Measurements from ENCODE around the gene ZNF407.
"Not testable (repeated sequence)": the region's sequence is repeated elsewhere in the genome, so short reads cannot be mapped to it uniquely, and the experiment has no call there.

ZNF407 gene

GRCh38 chr18:74967979-74968378 lies 370.3 kb downstream of the ZNF407 start:
- POLR2A ChIA-PET, result no interaction called here
- H3K4me1 ChIP-seq (ENCODE audit: control extremely low read depth in 1 of 4, control insufficient read depth in 4 of 4, insufficient read depth in 4 of 4, low read length in 3 of 4), result no peaks in the 10 kb centered on the region
- no CpG with 5 or more reads among the region's 2 CpGs for WGBS (ENCODE audit: insufficient coverage)

DNA sequence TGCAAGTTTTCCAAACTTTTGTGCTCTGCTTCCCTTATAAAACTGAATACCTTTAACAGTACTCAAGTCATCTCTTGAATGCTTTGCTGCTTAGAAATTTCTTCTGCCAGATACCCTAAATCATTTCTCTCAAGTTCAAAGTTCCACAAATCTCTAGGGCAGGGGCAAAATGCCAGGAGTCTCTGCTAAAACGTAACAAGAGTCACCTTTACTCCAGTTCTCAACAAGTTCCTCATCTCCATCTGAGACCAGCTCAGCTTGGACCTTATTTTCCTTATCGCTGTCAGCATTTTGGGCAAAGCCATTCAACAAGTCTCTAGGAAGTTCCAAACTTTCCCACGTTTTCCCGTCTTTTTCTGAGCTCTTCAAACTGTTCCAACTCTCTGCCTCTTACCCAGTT lies 373.7 kb downstream of the ZNF407 start:
- H3K27me3 ChIP-seq (replicated peaks in 2 of 5; ENCODE audit: control insufficient read depth in 4 of 5, insufficient read depth in 5 of 5, low read length in 4 of 5); H3K36me3 ChIP-seq (ENCODE audit: control insufficient read depth in 4 of 4, insufficient read depth in 4 of 4, low read length in 3 of 4); H3K4me3 ChIP-seq (ENCODE audit: control insufficient read depth in 1 of 7, extremely low read depth in 1 of 7, insufficient read depth in 4 of 7, low read depth in 2 of 7, low read length in 6 of 7); H3K4me1 ChIP-seq (ENCODE audit: control extremely low read depth in 1 of 4, control insufficient read depth in 4 of 4, insufficient read depth in 4 of 4, low read length in 3 of 4); H3K9me3 ChIP-seq (ENCODE audit: control extremely low read depth in 1 of 5, control insufficient read depth in 4 of 5, insufficient read depth in 2 of 5, low read depth in 1 of 5, low read length in 4 of 5); H3K27ac ChIP-seq (ENCODE audit: insufficient read depth in 1 of 2, low read depth in 1 of 2, low read length in 2 of 2, poor library complexity in 1 of 2, severe bottlenecking in 2 of 2); POLR2A ChIA-PET; DNase-seq; CTCF ChIA-PET: not testable (repeated sequence)
- 84% methylated on average over 4 of the region's 4 CpGs for WGBS (ENCODE audit: insufficient coverage)

More at GRCh38 chr18:74967979-74968378, 370.3 kb downstream of the ZNF407 start:
- Histone ChIP-seq H3K27me3 (replicated peaks in 2 of 5; ENCODE audit: control insufficient read depth in 4 of 5, insufficient read depth in 5 of 5, low read length in 4 of 5) (no peaks in the 10 kb centered on the region), H3K9me3 (ENCODE audit: control extremely low read depth in 1 of 5, control insufficient read depth in 4 of 5, insufficient read depth in 2 of 5, low read depth in 1 of 5, low read length in 4 of 5) (no peaks in the 10 kb centered on the region), H3K4me3 (ENCODE audit: control insufficient read depth in 1 of 7, extremely low read depth in 1 of 7, insufficient read depth in 4 of 7, low read depth in 2 of 7, low read length in 6 of 7) (no peak overlapping the region), H3K36me3 (ENCODE audit: control insufficient read depth in 4 of 4, insufficient read depth in 4 of 4, low read length in 3 of 4) (no peaks in the 10 kb centered on the region), H3K27ac (ENCODE audit: insufficient read depth in 1 of 2, low read depth in 1 of 2, low read length in 2 of 2, poor library complexity in 1 of 2, severe bottlenecking in 2 of 2) (no peak overlapping the region)
- CTCF ChIA-PET, result no interaction called here
- DNase-seq, result no peak

DNA sequence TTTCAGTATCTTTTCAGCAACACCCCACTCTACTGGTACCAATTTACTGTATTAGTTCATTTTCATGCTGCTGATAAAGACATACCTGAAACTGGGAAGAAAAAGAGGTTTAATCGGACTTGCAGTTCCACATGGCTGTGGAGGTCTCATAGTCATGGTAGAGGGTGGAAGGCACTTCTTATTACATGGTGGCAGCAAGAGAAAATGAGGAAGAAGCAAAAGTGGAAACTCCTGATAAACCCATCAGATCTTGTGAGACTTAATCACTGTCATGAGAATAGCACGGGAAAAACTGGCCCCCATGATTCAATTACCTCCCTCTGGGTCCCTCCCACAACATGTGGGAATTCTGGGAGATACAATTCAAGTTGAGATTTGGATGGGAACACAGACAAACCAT lies 374.1 kb downstream of the ZNF407 start:
- H3K27ac ChIP-seq (ENCODE audit: insufficient read depth in 1 of 2, low read depth in 1 of 2, low read length in 2 of 2, poor library complexity in 1 of 2, severe bottlenecking in 2 of 2); H3K27me3 ChIP-seq (replicated peaks in 2 of 5; ENCODE audit: control insufficient read depth in 4 of 5, insufficient read depth in 5 of 5, low read length in 4 of 5); H3K4me3 ChIP-seq (ENCODE audit: control insufficient read depth in 1 of 7, extremely low read depth in 1 of 7, insufficient read depth in 4 of 7, low read depth in 2 of 7, low read length in 6 of 7); H3K4me1 ChIP-seq (ENCODE audit: control extremely low read depth in 1 of 4, control insufficient read depth in 4 of 4, insufficient read depth in 4 of 4, low read length in 3 of 4); DNase-seq; CTCF ChIA-PET; POLR2A ChIA-PET; H3K36me3 ChIP-seq (ENCODE audit: control insufficient read depth in 4 of 4, insufficient read depth in 4 of 4, low read length in 3 of 4); H3K9me3 ChIP-seq (ENCODE audit: control extremely low read depth in 1 of 5, control insufficient read depth in 4 of 5, insufficient read depth in 2 of 5, low read depth in 1 of 5, low read length in 4 of 5): not testable (repeated sequence)
- WGBS (ENCODE audit: insufficient coverage), result 85% methylated on average over 2 of the region's 2 CpGs

GRCh38 chr18:74972354-74972753 lies 374.7 kb downstream of the ZNF407 start:
- H3K27ac ChIP-seq (ENCODE audit: insufficient read depth in 1 of 2, low read depth in 1 of 2, low read length in 2 of 2, poor library complexity in 1 of 2, severe bottlenecking in 2 of 2), result no peak overlapping the region
- H3K9me3 ChIP-seq (ENCODE audit: control extremely low read depth in 1 of 5, control insufficient read depth in 4 of 5, insufficient read depth in 2 of 5, low read depth in 1 of 5, low read length in 4 of 5), result no peaks in the 10 kb centered on the region
- 100% methylated on average over 1 of the region's 1 CpG for WGBS (ENCODE audit: insufficient coverage)
- H3K4me3 ChIP-seq (ENCODE audit: control insufficient read depth in 1 of 7, extremely low read depth in 1 of 7, insufficient read depth in 4 of 7, low read depth in 2 of 7, low read length in 6 of 7), result no peak overlapping the region
- H3K36me3 ChIP-seq (ENCODE audit: control insufficient read depth in 4 of 4, insufficient read depth in 4 of 4, low read length in 3 of 4), result no peaks in the 10 kb centered on the region
- H3K27me3 ChIP-seq (replicated peaks in 2 of 5; ENCODE audit: control insufficient read depth in 4 of 5, insufficient read depth in 5 of 5, low read length in 4 of 5), result no peaks in the 10 kb centered on the region
- no peak for DNase-seq
- ChIA-PET CTCF (no interaction called here), POLR2A (no interaction called here)
- no peaks in the 10 kb centered on the region for H3K4me1 ChIP-seq (ENCODE audit: control extremely low read depth in 1 of 4, control insufficient read depth in 4 of 4, insufficient read depth in 4 of 4, low read length in 3 of 4)

GRCh38 chr18:74975001-74975400 lies 377.3 kb downstream of the ZNF407 start:
- H3K27ac ChIP-seq (ENCODE audit: insufficient read depth in 1 of 2, low read depth in 1 of 2, low read length in 2 of 2, poor library complexity in 1 of 2, severe bottlenecking in 2 of 2), result no peak overlapping the region
- no peaks in the 10 kb centered on the region for H3K27me3 ChIP-seq (replicated peaks in 2 of 5; ENCODE audit: control insufficient read depth in 4 of 5, insufficient read depth in 5 of 5, low read length in 4 of 5)
- POLR2A ChIA-PET, result no interaction called here
- no peak overlapping the region for H3K4me3 ChIP-seq (ENCODE audit: control insufficient read depth in 1 of 7, extremely low read depth in 1 of 7, insufficient read depth in 4 of 7, low read depth in 2 of 7, low read length in 6 of 7)
- H3K36me3 ChIP-seq (ENCODE audit: control insufficient read depth in 4 of 4, insufficient read depth in 4 of 4, low read length in 3 of 4), result no peaks in the 10 kb centered on the region
- H3K4me1 ChIP-seq (ENCODE audit: control extremely low read depth in 1 of 4, control insufficient read depth in 4 of 4, insufficient read depth in 4 of 4, low read length in 3 of 4), result no peaks in the 10 kb centered on the region
- WGBS (ENCODE audit: insufficient coverage), result 100% methylated on average over 4 of the region's 5 CpGs
- DNase-seq, result no peak
- CTCF ChIA-PET, result interaction anchor here (1.3 kb wide), 1 partner anchor 11 kb away, joined by 4 read pairs; no protein-coding TSS in a partner anchor
- no peaks in the 10 kb centered on the region for H3K9me3 ChIP-seq (ENCODE audit: control extremely low read depth in 1 of 5, control insufficient read depth in 4 of 5, insufficient read depth in 2 of 5, low read depth in 1 of 5, low read length in 4 of 5)

DNA sequence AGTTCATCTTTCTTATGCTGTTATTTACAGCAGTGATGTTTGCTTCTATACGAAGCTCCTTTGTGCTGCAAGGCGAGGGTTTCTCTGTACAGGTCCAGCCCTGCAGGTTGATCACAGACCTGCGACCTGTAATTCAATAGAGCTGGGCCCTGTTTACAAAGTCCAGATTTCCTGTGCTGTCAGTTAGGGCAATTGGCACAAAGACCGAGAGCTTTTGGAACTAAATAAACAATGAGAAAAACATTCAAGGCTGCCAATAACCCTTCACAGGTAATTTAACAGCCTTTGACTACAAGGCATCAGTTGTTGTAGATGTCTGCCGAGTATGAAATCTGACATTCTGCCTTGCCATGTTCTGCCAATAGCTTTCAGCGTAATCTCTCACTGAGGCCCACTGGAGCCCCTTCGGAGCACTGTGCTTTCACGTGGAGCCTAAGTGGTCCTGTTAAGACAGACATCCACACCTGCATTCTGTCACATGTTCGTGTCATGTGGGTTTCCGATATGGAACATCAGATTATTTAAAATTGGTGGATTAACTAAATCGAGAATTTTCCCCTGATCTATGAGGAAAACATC lies 378.8 kb downstream of the ZNF407 start:
- no peak for DNase-seq
- POLR2A ChIA-PET, result no interaction called here
- CTCF ChIA-PET, result interaction anchor here (0.9 to 1.3 kb wide), 2 partner anchors 13 to 40 kb away, joined by 3 to 4 read pairs; no protein-coding TSS in a partner anchor
- no peak overlapping the region for H3K4me3 ChIP-seq (ENCODE audit: control insufficient read depth in 1 of 7, extremely low read depth in 1 of 7, insufficient read depth in 4 of 7, low read depth in 2 of 7, low read length in 6 of 7)
- WGBS (ENCODE audit: insufficient coverage), result 94% methylated on average over 10 of the region's 11 CpGs
- H3K27ac ChIP-seq (ENCODE audit: insufficient read depth in 1 of 2, low read depth in 1 of 2, low read length in 2 of 2, poor library complexity in 1 of 2, severe bottlenecking in 2 of 2), result no peak overlapping the region
- no peaks in the 10 kb centered on the region for H3K9me3 ChIP-seq (ENCODE audit: control extremely low read depth in 1 of 5, control insufficient read depth in 4 of 5, insufficient read depth in 2 of 5, low read depth in 1 of 5, low read length in 4 of 5)
- no peaks in the 10 kb centered on the region for H3K27me3 ChIP-seq (replicated peaks in 2 of 5; ENCODE audit: control insufficient read depth in 4 of 5, insufficient read depth in 5 of 5, low read length in 4 of 5)
- H3K36me3 ChIP-seq (ENCODE audit: control insufficient read depth in 4 of 4, insufficient read depth in 4 of 4, low read length in 3 of 4), result peaks cover 0 to 5% (median 0%) of the 10 kb centered on the region in 4 experiments
- no peaks in the 10 kb centered on the region for H3K4me1 ChIP-seq (ENCODE audit: control extremely low read depth in 1 of 4, control insufficient read depth in 4 of 4, insufficient read depth in 4 of 4, low read length in 3 of 4)

DNA sequence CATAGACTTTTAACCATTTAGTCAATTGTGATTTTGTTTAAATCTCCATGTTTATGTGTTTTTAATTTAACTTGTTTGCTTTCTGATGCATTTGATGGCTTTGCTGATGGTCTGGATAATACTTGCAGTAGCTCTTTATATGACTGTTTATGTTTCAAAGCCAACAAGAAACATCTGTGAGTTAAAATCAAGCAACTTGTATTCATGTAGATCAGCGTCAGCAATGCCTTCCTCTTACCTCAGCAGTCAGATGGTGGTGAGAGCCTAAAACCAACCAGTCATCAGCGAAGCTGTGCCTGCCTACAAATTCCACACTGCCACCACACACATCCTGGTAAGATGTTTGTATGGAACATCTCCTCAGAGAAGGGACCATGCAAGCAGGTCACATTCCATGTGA lies 379.4 kb downstream of the ZNF407 start:
- Histone ChIP-seq H3K9me3 (ENCODE audit: control extremely low read depth in 1 of 5, control insufficient read depth in 4 of 5, insufficient read depth in 2 of 5, low read depth in 1 of 5, low read length in 4 of 5) (no peaks in the 10 kb centered on the region), H3K4me1 (ENCODE audit: control extremely low read depth in 1 of 4, control insufficient read depth in 4 of 4, insufficient read depth in 4 of 4, low read length in 3 of 4) (no peaks in the 10 kb centered on the region), H3K36me3 (ENCODE audit: control insufficient read depth in 4 of 4, insufficient read depth in 4 of 4, low read length in 3 of 4) (peaks cover 0 to 5% (median 0%) of the 10 kb centered on the region in 4 experiments), H3K27me3 (replicated peaks in 2 of 5; ENCODE audit: control insufficient read depth in 4 of 5, insufficient read depth in 5 of 5, low read length in 4 of 5) (no peaks in the 10 kb centered on the region), H3K4me3 (ENCODE audit: control insufficient read depth in 1 of 7, extremely low read depth in 1 of 7, insufficient read depth in 4 of 7, low read depth in 2 of 7, low read length in 6 of 7) (no peak overlapping the region), H3K27ac (ENCODE audit: insufficient read depth in 1 of 2, low read depth in 1 of 2, low read length in 2 of 2, poor library complexity in 1 of 2, severe bottlenecking in 2 of 2) (no peak overlapping the region)
- CTCF ChIA-PET, result no interaction called here
- DNase-seq, result no peak
- WGBS (ENCODE audit: insufficient coverage), result 100% methylated on average over 1 of the region's 2 CpGs
- POLR2A ChIA-PET, result no interaction called here
